Measurements from ENCODE around the gene SOD3. TPM values are rescaled to one million over a fixed set of nuclear protein-coding genes. Genes with fewer than 3 reads are reported as not detected.

Gene SOD3
- total RNA-seq, 1 donor from 2014 or later = not detected

DNA sequence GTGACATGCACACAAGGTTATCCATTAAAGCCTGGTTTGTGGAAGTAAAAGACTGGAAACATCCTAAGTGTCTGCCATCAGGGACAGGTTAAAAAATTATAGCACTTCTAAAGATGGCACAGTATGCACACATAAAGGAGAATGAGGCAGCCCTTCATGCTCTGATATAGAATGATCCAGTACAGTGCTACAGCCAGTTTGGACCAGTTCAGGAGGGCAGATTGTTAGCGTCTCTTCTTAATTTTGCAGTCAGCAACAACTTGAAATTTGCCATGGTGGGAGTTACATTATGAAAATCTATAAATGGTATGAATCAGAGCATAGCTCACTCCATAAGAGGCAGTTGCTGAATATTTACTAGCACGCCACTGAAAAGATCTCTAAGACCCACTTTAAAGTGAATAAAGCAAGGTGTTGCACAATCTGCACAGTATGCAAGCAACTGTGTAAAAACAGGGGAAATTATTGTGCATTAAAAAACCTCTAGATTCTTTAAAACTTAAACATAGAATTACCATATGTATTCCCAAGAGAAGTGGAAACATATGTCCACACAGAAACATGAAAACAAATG, 20.3 kb upstream of the SOD3 start:
- DNase-seq (ENCODE audit: low read depth in 2 of 2) = no peak

DNA sequence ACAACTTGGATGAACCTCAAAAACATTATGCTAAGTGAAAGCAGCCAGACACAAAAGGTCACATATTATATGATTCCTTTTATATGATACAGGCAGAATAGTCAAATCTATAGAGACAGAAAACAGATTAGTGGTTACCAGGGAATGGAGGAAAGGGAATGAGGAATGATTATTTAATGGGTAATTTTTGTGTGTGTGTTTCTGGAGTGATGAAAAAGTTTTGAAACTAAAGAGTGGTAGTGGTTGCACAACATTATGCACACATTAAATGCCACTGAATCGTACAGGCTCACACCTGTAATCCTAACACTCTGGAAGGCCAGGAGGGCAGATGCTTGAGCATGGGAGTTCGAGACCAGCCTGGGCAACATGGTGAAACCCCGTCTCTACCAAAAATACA, 19.6 kb upstream of the SOD3 start:
- DNase-seq (ENCODE audit: low read depth in 2 of 2) = no peak

DNA sequence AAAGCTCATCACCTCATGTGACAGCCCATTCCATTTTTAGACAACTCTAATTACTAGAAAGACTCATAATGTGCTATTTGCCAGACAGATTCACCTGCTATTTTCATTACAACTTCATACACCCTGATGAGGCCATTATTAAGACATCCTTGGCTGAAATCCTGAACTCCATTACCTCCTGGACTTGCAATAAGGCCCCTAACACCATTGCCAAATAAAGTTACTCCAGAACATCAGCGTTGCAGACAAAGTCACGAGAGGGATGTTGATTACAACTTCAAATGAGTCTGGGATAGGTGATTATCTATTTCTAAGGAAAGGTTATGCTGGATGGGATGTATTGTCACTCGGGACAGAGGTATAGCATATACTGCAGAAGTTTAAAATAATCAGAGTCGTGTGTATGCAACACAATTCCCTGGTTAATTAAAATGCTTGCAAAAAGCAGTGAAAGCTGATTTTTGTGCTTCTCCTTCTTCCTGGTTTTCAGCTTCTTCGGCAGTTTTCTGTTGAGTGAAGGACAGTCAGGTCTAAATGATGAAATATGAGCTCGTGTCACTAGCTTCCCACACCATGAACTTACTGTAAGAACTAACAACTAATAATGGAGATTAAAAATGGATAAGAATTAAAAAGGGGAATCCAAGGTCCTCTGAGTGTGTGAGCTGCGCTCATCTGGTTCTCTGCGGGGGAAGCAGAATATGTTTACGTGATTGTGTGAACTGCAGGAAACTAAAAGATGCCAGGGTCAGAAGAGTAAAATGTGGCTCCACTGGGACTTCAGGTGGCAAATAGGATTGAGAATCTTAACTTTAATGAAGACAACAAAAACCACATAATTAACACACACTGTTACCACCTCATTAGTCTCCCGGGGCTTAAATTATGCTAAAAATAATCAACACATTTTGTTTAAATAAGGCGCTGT, 17.6 kb upstream of the SOD3 start:
- DNase-seq (ENCODE audit: low read depth in 2 of 2) = no peak

DNA sequence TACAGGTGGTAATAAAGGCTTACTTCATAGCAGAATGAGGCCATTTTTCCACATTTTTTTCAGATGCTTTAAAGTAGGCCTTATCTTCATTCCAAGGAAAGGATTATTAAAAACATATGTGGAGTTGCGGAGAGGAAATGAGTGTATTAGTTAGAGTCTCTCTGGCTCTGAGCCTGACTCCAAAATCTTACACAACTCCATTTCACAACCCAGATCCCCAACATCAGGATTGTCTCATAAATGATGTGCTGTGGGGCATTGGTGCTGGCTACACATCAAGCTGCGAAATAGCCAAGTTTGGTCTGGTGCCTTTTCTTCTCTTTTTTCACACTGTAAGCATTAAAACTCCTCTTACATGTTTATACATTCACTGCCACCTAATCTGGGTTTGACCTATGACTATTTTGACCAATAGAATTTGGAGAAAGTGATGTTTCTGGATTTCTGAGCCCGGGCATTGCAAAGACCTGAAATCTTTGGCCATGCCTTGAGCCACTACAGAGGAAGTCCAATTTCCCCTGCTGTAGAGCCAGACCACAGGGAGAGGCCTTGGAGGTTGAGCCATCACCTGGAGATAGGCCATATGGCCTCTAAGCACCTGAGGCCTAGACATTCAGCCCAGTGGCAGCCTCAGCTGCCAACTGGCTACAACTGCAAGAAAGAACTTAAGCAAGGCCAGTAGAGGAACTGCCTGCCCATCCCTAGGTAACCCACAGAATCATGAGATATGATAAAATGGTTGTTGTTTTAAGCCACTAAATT, 16.7 kb upstream of the SOD3 start:
- no peak for DNase-seq (ENCODE audit: low read depth in 2 of 2)

DNA sequence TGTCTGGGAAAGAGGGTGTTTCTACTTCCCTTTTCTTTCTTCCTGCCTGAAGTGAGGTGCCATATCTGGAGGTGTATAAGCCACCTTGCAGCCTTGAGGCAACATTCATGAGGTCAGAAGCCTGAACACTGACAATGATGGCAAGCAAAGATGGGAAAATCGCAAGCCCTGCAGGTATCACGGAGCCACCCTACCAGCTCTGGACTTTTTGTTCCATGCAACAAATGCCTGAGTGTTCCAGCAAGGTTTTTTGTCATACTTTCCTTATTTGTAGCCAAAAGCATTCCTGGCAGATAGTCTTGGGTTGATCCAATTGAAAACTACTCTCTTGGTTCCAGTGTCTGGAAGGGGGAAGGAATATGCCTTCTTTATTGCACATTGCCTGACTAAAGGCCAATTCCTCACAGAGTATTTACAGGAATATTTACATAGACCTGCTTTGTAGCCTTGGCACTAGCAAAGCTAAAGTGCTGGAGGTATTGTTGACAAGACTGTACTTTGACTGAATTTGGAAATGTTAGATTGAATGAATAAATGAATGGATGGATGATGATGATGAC, 14.4 kb upstream of the SOD3 start:
- DNase-seq (ENCODE audit: low read depth in 2 of 2) = no peak

DNA sequence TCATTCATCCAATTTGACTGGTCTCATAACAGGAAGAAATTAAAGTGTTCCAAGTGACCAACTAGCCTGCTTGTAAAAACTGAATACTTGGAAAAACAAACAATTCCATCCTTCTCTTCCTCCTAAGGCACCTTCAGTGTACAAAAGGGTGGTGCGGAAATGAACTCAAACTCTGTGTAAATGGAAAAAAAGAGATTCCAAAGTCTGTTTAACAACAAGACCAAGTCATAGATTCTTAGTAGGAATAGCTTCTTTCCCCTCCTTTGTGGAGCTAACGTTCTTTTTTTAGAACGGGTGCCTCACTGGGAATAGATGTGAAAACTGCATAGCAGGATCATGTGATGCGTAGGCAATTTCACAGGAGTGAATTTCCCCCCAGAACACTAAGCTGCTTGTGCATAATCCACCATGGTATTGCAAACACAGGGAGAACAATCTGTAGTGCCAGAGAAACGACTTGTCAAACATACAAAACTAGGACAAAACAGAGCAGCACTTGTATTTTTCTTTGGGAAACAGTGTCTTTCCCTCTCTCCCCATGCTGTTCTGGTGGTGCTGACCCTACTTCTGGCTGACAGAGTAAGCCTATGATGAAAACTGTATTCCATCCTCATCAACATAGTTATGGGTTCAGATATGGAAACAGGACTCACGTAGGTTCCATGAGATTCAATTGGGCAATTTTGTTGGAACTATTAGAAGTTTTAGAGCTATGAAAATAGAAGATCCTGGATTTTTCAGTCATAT, 13.2 kb upstream of the SOD3 start:
- DNase-seq (ENCODE audit: low read depth in 2 of 2) = peak in 1 of 2 donors; percentile 12

DNA sequence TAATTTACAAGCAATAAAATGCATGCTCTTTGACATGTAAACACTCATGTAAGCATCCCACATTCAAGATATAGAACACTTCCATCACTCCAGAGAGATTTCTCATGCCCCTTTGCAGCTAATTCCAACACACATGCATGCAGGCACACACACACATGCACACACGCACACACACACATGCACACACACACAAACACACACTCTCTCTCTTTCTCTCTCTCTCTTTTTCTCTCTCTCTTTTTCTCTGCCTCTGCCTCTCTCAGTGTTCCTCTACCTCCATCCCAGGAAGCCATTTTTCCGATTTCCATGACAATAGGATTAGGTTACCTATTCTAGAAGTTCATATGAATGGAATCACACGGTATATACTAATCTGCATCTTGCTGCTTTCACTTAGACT, 11.9 kb upstream of the SOD3 start:
- no peak for DNase-seq (ENCODE audit: low read depth in 2 of 2)

DNA sequence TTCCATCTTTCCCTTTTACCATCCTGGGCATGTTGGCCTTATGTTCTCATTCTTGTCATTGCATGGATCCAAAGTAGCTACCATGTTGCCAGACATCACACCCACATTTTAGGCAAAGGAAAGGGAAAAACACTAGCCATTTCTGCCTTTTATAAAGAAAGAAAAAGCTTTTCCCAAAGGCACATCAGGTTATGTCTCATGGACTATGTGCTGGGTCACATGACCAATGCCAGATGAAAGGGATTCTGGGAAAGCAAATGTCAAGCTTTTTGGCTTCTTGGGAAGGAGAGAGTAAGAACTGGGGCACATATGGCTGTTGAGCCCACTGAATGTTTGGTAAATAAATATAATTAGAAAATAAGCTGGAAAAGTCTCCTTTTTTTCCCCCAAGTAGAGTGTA, 4.3 kb upstream of the SOD3 start:
- DNase-seq (ENCODE audit: low read depth in 2 of 2) = no peak

DNA sequence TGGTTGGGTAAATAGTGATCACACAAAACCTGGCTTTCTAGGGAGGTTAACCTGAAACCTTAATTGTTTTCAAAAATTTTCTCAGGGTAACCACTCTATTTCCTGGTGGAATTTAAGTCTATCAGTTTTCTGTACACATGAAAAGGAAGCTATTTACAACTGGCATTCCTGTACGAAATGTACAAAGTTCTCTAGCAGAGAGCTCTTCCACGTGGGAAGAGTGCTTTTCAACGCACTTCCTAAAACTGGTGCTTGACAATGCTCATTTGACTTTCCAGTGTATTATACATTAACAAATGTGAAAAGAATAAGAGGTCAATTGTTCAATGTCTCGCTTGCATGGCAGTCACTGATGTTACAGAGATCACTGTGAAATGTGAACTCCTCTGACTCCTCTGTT, 2.8 kb upstream of the SOD3 start:
- DNase-seq (ENCODE audit: low read depth in 2 of 2) = no peak

DNA sequence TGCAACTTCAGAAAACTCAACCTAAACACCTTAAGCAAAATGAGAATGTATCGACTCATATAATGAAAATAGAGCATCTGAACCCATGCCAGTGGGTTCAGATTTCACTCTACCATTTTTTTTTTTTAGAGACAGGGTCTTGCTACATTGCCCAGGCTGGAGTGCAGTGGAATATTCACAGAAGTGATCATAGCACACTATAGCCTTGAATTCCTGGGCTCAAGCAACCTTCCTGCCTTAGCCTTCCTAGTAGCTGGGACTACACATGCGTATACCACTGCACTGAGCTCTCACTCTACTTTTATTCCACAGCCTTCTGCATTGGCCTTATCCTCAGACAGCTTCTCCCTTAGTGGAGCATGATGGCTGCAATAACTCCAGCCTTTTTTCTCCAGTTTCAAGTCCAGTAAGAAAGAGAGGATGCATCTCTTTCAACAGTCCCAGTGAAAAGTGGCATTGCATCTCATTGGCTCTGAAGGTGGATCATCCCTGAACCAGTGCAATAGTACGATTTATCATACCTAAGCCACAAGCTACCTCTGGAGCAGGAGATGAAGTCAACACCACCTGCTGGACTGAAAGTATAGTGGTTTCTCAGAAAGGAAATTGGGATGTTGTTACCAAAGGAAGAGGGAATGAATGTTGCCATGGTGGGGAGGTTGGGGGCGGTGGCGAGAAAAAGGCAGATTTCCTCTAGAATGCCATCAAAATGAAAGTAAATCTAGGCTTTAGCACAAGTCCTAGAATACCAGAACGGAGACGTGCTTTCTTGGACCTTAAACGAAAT, 2.0 kb upstream of the SOD3 start:
- DNase-seq (ENCODE audit: low read depth in 2 of 2) = no peak

DNA sequence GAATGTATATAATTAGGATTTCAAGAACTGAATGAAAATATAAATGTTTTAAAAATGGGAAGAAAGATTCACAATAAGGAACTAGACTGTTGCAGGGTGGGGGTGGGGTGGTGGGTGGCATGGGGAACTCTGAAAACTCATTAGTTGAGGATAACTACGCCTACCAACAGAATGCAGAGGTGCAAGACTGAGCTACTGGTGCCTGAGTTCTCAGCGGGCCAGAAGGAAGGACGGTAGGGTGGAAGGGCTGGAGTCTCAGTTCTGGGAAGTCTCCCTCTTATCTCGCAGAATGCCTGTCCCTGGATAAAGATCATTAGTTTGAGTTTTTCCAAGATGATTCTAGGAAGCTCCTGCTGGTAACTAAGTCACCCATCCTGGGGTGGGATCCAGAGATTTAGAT, 1.3 kb upstream of the SOD3 start:
- DNase-seq (ENCODE audit: low read depth in 2 of 2) = no peak

DNA sequence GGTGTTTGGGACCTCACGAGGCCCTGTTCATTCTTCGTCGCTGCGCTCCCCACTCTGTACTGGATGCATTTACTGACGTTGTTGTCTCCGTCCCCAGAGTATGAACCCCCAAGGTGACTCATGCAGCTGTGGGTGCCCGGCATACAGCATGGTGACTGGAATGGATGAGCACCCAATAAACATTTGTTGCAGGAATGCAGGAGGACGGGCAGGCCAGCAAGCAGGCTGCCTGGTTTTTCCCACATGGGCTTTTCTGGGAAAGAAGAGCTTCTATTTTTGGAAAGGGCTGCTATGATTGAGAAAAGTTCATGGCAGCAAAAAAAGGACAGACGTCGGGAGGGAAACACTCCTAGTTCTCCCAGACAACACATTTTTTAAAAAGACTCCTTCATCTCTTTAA, 893 bp upstream of the SOD3 start:
- DNase-seq (ENCODE audit: low read depth in 2 of 2) = no peak

DNA sequence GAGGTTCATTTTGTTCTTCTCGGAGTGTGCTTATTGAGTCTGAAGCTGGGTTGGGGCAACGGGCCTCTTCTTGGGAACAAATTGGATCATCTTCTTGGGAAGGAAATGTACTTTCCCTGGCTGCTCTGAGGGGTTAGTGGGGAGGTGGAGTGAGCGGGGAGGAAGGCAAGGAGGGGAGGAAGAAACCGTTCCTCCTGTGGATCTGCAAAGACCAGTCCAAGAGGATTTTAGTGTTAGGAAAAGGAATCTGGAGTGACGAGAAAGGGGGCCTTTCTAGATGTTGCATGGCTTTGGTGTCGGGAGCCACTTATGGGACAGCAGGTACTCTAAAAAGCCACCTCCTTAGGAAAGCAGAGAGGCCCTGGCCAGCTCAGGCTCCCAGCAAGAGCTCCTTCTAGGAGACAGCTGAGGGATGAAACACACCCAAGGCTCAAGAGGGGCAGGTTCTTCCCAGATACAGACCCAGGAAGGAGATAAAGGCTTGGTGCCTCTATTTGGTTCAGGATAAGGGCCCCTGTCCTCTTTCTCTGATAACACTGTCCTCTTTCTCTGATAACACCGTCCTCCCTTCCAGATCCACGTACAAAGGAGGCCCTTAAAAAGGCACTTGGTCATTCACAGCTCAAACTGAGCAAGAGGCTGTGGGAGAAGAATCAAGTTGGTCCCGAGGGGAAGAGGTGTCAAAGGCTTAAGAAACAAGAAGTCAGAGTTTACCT, 451 bp downstream of the SOD3 start:
- no peak for DNase-seq (ENCODE audit: low read depth in 2 of 2)

DNA sequence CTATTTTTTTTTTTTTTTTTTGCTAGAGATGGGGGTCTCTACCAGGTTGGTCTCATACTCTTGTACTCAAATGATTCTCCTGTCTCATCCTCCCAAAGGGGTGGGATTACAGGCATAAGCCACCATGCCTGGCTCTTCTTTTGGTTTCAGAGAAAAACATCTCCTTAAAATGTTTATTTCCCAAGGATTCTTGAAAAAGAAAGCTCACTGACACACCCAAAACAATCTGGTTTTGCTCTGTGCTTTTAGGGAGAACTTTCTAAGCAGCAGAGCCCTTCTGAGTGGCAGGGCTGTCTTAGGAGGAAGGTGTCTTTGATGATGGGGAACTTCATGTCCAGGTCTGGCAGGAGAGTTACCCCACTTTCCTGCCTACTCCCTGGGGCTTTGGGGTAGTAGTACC, 1.2 kb downstream of the SOD3 start:
- no peak for DNase-seq (ENCODE audit: low read depth in 2 of 2)

DNA sequence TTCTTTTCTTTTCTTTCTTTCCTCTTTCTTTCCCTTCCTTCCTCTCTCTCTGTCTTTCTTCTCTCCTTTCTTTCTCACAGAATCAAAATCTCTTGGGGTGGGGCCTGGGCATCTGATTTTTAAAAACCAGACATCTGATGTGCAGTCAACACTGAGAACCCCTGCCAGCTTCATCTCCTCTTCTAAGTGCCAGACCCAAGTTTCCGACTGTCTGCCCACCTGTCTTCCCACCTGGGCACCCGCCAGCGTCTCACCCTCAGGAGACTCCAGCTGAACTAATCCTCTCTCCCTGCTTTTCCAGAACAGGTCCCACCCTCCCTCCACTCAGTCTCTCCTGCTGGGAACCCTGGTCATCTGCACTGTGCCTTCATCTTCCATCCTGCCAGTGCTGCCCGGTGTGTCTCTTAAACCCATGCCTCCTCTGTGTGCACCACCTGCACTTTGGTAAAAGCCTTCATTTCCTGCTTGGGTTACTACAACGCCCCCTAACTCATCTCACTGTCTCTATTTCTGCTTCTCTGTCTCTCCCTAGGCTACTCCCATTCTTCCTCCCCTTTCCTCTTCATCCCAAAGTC, 2.8 kb downstream of the SOD3 start:
- DNase-seq (ENCODE audit: low read depth in 2 of 2) = no peak

DNA sequence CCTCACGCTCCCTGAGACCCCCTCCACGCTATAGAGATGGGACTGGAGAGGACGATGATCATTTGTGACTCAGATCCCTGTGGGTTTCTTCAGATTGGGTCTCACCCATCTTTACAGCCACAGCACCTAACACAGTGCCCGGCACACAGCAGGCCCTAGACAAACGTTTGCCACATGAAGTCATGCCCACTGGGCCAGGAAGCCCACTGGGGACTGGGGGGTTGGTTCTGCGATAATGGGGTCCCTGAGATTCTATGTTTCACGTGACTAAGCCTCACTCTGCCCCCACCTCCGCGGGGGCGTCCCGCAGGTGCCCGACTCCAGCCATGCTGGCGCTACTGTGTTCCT, 3.8 kb downstream of the SOD3 start:
- DNase-seq (ENCODE audit: low read depth in 2 of 2) = no peak

DNA sequence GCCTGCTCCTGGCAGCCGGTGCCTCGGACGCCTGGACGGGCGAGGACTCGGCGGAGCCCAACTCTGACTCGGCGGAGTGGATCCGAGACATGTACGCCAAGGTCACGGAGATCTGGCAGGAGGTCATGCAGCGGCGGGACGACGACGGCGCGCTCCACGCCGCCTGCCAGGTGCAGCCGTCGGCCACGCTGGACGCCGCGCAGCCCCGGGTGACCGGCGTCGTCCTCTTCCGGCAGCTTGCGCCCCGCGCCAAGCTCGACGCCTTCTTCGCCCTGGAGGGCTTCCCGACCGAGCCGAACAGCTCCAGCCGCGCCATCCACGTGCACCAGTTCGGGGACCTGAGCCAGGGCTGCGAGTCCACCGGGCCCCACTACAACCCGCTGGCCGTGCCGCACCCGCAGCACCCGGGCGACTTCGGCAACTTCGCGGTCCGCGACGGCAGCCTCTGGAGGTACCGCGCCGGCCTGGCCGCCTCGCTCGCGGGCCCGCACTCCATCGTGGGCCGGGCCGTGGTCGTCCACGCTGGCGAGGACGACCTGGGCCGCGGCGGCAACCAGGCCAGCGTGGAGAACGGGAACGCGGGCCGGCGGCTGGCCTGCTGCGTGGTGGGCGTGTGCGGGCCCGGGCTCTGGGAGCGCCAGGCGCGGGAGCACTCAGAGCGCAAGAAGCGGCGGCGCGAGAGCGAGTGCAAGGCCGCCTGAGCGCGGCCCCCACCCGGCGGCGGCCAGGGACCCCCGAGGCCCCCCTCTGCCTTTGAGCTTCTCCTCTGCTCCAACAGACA, 4.4 kb downstream of the SOD3 start:
- no peak for DNase-seq (ENCODE audit: low read depth in 2 of 2)

DNA sequence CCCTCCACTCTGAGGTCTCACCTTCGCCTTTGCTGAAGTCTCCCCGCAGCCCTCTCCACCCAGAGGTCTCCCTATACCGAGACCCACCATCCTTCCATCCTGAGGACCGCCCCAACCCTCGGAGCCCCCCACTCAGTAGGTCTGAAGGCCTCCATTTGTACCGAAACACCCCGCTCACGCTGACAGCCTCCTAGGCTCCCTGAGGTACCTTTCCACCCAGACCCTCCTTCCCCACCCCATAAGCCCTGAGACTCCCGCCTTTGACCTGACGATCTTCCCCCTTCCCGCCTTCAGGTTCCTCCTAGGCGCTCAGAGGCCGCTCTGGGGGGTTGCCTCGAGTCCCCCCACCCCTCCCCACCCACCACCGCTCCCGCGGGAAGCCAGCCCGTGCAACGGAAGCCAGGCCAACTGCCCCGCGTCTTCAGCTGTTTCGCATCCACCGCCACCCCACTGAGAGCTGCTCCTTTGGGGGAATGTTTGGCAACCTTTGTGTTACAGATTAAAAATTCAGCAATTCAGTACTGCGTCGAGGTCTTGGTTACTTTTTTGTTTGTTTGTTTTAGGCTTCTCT, 5.0 kb downstream of the SOD3 start:
- no peak for DNase-seq (ENCODE audit: low read depth in 2 of 2)
